Astrocyte (in vitro differentiated cells and primary cell): ENCODE data around the gene ACSL1. TPM values are rescaled to one million over a fixed set of nuclear protein-coding genes. Genes with fewer than 3 reads are reported as not detected.

Experiments used
- DNase-seq: peaks from one replicate; pipeline ENCODE4 v3.0.0-alpha.2; 2010; ENCODE audit warnings: low read depth
- FAIRE-seq: peaks from 2 replicates; lab custom pipeline; 2011; peaks lifted over from hg19 to GRCh38; lab: Jason Lieb, UNC
- H2AFZ ChIP-seq: 2 replicates; pipeline ENCODE4 v1.6.0; 2012; ENCODE audit warnings: low read depth, low read length, inconsistent platforms
- H3K27ac ChIP-seq: 2 replicates; pipeline ENCODE4 v1.5.1; 2011; ENCODE audit warnings: low read depth, low read length, inconsistent platforms
- H3K27me3 ChIP-seq: 2 replicates; pipeline ENCODE4 v1.6.0; 2011; ENCODE audit warnings: low read length, inconsistent platforms; ENCODE audit not compliant: insufficient read depth
- H3K36me3 ChIP-seq: 2 replicates; pipeline ENCODE4 v1.5.1; 2011; ENCODE audit warnings: low read length, inconsistent platforms; ENCODE audit not compliant: insufficient read depth
- H3K4me1 ChIP-seq: 2 replicates; pipeline ENCODE4 v1.5.1; 2011; ENCODE audit warnings: low read length, inconsistent platforms; ENCODE audit not compliant: insufficient read depth
- H3K4me2 ChIP-seq: 2 replicates; pipeline ENCODE4 v1.6.0; 2012; ENCODE audit warnings: low read length, inconsistent platforms
- H3K4me3 ChIP-seq: 2 replicates; pipeline ENCODE4 v1.5.1; 2011; ENCODE audit warnings: low read depth, mild to moderate bottlenecking, low read length, inconsistent platforms; ENCODE audit not compliant: insufficient read depth
- H3K79me2 ChIP-seq: 2 replicates; pipeline ENCODE4 v1.6.0; 2012; ENCODE audit warnings: mild to moderate bottlenecking, low read length, inconsistent platforms; ENCODE audit not compliant: insufficient read depth
- H3K9ac ChIP-seq: 2 replicates; pipeline ENCODE4 v1.6.0; 2012; ENCODE audit warnings: mild to moderate bottlenecking, low read length, inconsistent platforms
- H3K9me3 ChIP-seq: 2 replicates; pipeline ENCODE4 v1.5.1; 2012; ENCODE audit warnings: low read depth, mild to moderate bottlenecking, low read length, inconsistent platforms; ENCODE audit not compliant: insufficient read depth
- H4K20me1 ChIP-seq: 2 replicates; pipeline ENCODE4 v1.6.0; 2012; ENCODE audit warnings: low read length, inconsistent platforms; ENCODE audit not compliant: insufficient read depth
- H3K27ac Mint-ChIP-seq: one replicate; pipeline ENCODE4 v1.8.0; 2021; ENCODE audit warnings: mild to moderate bottlenecking, mixed read lengths; ENCODE audit not compliant: unreplicated experiment
- H3K27me3 Mint-ChIP-seq: one replicate; pipeline ENCODE4 v1.8.0; 2021; ENCODE audit warnings: low read depth, mixed read lengths; ENCODE audit not compliant: unreplicated experiment
- H3K36me3 Mint-ChIP-seq: one replicate; pipeline ENCODE4 v1.8.0; 2021; ENCODE audit warnings: low read depth, mixed read lengths; ENCODE audit not compliant: unreplicated experiment
- H3K4me1 Mint-ChIP-seq: one replicate; pipeline ENCODE4 v1.8.0; 2021; ENCODE audit warnings: low read depth, mixed read lengths; ENCODE audit not compliant: unreplicated experiment
- H3K4me3 Mint-ChIP-seq: one replicate; pipeline ENCODE4 v1.8.0; 2021; ENCODE audit warnings: mild to moderate bottlenecking, moderate library complexity, mixed read lengths; ENCODE audit not compliant: unreplicated experiment
- H3K9me3 Mint-ChIP-seq: one replicate; pipeline ENCODE4 v1.8.0; 2021; ENCODE audit warnings: mild to moderate bottlenecking, mixed read lengths; ENCODE audit not compliant: unreplicated experiment
- CTCF ChIP-seq: IDR thresholded peaks from 2 replicates; pipeline ENCODE4 v1.5.1; 2011; ENCODE audit warnings: low read depth, mild to moderate bottlenecking, inconsistent platforms, low read length, moderate library complexity; ENCODE audit not compliant: insufficient read depth
- EZH2 ChIP-seq: IDR thresholded peaks from 2 replicates; pipeline ENCODE4 v1.6.1; 2012; ENCODE audit warnings: mild to moderate bottlenecking, low read length, inconsistent platforms; ENCODE audit not compliant: insufficient read depth
- total RNA-seq: library from RNA; stranded (reverse); gene quantifications from 2 replicates; pipeline ENCODE4 v1.2.1, GENCODE V29; 2021

The ACSL1 gene
- total RNA-seq, 1 donor from 2014 or later = 7.0 TPM

GRCh38 chr4:184719407-184719806 is 106.4 kb downstream of the ACSL1 start:
- H4K20me1 ChIP-seq = no peaks in the 10 kb centered on the region
- no peaks in the 10 kb centered on the region for H3K4me1 ChIP-seq
- no peaks in the 10 kb centered on the region for H3K9me3 ChIP-seq
- no peaks in the 10 kb centered on the region for H3K27me3 Mint-ChIP-seq
- no peak overlapping the region for H2AFZ ChIP-seq
- H3K4me2 ChIP-seq = no peak overlapping the region
- H3K27ac Mint-ChIP-seq = no peak overlapping the region
- peaks cover 4% of the 10 kb centered on the region for H3K79me2 ChIP-seq
- peaks cover 2% of the 10 kb centered on the region for H3K9me3 Mint-ChIP-seq
- no peaks in the 10 kb centered on the region for H3K27me3 ChIP-seq
- no peak overlapping the region for H3K4me3 Mint-ChIP-seq
- H3K4me3 ChIP-seq = no peak overlapping the region
- no peak for DNase-seq
- FAIRE-seq = no peak
- no peak overlapping the region for H3K27ac ChIP-seq
- TF ChIP-seq CTCF (no peak), EZH2 (no peak)
- peaks cover 4% of the 10 kb centered on the region for H3K36me3 Mint-ChIP-seq
- H3K9ac ChIP-seq = no peak overlapping the region
- H3K36me3 ChIP-seq = no peaks in the 10 kb centered on the region
- no peaks in the 10 kb centered on the region for H3K4me1 Mint-ChIP-seq

- H3K36me3 Mint-ChIP-seq = peaks cover 2% of the 10 kb centered on the region
- H3K4me2 ChIP-seq = no peak overlapping the region
- no peak overlapping the region for H3K4me3 ChIP-seq
- H3K27ac Mint-ChIP-seq = no peak overlapping the region
- H3K79me2 ChIP-seq = peaks cover 4% of the 10 kb centered on the region
- H3K27ac ChIP-seq = no peak overlapping the region
- DNase-seq (no peak), FAIRE-seq (no peak)
- no peaks in the 10 kb centered on the region for H3K36me3 ChIP-seq
- no peak overlapping the region for H3K4me3 Mint-ChIP-seq
- no peaks in the 10 kb centered on the region for H3K27me3 ChIP-seq
- TF ChIP-seq EZH2 = no peak
- no peak for TF ChIP-seq CTCF
- no peak overlapping the region for H2AFZ ChIP-seq
- no peaks in the 10 kb centered on the region for H3K27me3 Mint-ChIP-seq
- H3K4me1 Mint-ChIP-seq = no peaks in the 10 kb centered on the region
- no peaks in the 10 kb centered on the region for H3K9me3 ChIP-seq
- H3K4me1 ChIP-seq = no peaks in the 10 kb centered on the region
- peaks cover 2% of the 10 kb centered on the region for H3K9me3 Mint-ChIP-seq
- no peaks in the 10 kb centered on the region for H4K20me1 ChIP-seq
- no peak overlapping the region for H3K9ac ChIP-seq
Observed at GRCh38 chr4:184715526-184715925, 110.2 kb downstream of the ACSL1 start.

- H3K36me3 ChIP-seq = no peaks in the 10 kb centered on the region
- FAIRE-seq = no peak
- no peak overlapping the region for H3K27ac Mint-ChIP-seq
Observed at GRCh38 chr4:184713887-184714286, 111.9 kb downstream of the ACSL1 start.

More at GRCh38 chr4:184713887-184714286, 111.9 kb downstream of the ACSL1 start:
- Mint-ChIP-seq H3K9me3 (peaks cover 2% of the 10 kb centered on the region), H3K4me3 (no peak overlapping the region), H3K4me1 (no peaks in the 10 kb centered on the region), H3K27me3 (no peaks in the 10 kb centered on the region), H3K36me3 (peaks cover 2% of the 10 kb centered on the region)
- DNase-seq = no peak
- H3K27ac ChIP-seq = no peak overlapping the region
- no peak overlapping the region for H3K4me2 ChIP-seq
- no peak overlapping the region for H3K4me3 ChIP-seq
- H3K9me3 ChIP-seq = no peaks in the 10 kb centered on the region
- H3K9ac ChIP-seq = no peak overlapping the region
- TF ChIP-seq CTCF (no peak), EZH2 (no peak)
- no peaks in the 10 kb centered on the region for H4K20me1 ChIP-seq
- peaks cover 4% of the 10 kb centered on the region for H3K79me2 ChIP-seq
- H3K4me1 ChIP-seq = no peaks in the 10 kb centered on the region
- no peak overlapping the region for H2AFZ ChIP-seq
- H3K27me3 ChIP-seq = no peaks in the 10 kb centered on the region
